ENCODE results near the gene SLC25A21.
A peak's percentile ranks its signal among the peaks of the same experiment; 100 is the strongest.
"Not testable (repeated sequence)": the region's sequence is repeated elsewhere in the genome, so short reads cannot be mapped to it uniquely, and the experiment has no call there.

Gene SLC25A21

DNA sequence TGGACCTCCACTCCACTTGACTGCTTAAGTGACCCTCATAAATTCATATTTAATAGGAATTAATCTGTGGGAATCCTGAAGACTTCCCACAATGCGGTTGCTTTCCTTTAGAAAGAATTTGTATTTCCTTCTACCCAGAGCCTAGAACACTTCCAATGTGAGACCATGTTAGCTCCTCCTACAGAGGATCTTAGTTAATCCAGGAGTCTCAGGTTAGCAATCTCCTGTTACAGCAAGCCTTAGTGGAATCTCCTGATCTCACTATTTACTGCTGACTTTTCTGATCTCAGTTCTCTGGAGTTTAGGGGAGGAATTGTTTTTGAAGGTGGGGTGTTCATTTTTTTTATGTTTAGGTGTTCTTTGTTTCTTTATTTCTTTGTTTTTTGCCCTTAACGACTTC is 186.0 kb downstream of the SLC25A21 start:
- DNase-seq (ENCODE audit: low read depth), result no peak

GRCh38 chr14:36981832-36982529 is 190.4 kb downstream of the SLC25A21 start:
- peak; percentile 73 for DNase-seq (ENCODE audit: low read depth)

- not testable (repeated sequence) for DNase-seq (ENCODE audit: low read depth)
Observed at GRCh38 chr14:36980413-36980812, 192.0 kb downstream of the SLC25A21 start.

DNA sequence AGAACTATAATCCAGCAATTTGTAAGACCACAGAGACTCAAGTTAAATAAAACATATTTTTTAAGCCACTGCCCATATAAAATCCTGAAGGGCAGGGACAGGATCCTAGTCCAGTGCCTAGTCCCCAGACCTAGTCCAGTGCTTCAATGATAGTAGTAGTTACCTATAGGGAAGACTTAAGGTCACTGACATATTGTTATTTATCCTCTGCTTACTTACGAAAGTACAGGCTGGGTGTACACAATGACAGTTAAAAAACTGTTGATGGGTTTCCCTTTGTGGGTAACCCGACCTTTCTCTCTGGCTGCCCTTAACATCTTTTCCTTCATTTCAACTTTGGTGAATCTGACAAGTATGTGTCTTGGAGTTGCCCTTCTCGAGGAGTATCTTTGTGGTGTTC is 192.5 kb downstream of the SLC25A21 start:
- no peak for DNase-seq (ENCODE audit: low read depth)

DNA sequence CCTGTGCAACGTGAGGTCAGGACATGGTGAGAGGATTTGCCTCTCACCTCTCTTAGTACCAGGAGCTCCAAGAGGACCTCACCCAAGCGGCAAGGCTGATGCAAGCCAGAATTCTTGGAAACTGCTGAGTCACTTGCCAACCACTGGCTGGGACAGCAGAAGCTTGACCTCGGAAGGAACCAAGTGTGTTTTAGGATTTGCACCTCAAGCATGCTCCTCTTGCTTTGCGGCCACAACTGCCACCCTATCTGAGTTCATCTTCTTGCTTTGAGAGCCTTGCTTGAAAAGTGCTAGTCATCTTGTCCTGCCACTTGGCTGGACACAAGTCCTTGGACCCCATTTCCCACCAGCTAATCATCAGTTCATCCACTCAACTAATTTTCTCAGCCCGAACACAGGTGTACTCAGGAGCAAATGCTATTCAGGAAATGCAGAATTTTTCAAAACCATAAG is 195.8 kb downstream of the SLC25A21 start:
- peak; percentile 56 for DNase-seq (ENCODE audit: low read depth)

GRCh38 chr14:36975834-36976233 is 196.6 kb downstream of the SLC25A21 start:
- DNase-seq (ENCODE audit: low read depth), result no peak

GRCh38 chr14:36974985-36975384 is 197.4 kb downstream of the SLC25A21 start:
- DNase-seq (ENCODE audit: low read depth), result no peak

DNA sequence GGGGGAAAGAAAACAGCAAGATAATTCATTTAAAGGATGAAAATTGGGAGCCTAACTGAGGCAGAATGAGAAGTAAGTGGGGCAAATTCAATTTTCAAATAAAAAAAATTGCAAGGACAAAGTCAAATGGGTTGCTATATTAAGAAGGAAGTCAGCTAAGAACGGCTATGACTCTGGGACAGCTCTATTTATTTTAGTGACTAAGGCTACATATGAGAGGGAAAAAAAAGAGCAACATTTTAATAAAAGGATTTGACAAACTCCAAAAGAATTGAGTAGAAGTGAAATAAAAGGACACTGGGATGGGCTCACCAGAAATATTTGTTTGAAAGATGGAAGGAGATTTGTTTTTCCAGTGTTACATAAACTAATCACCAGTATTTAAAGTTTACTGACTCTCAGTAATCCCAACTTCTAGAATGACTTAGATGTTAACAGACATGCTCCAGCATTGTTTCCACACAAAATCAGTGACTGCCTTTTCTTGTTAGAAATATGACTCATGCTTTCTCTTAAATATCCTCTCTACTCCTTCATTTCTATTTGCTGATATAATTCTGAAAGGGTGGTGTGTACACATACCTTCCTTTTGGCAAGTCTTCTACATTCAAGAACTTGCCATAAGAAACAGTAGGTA is 198.5 kb downstream of the SLC25A21 start:
- DNase-seq (ENCODE audit: low read depth), result peak; percentile 85

DNA sequence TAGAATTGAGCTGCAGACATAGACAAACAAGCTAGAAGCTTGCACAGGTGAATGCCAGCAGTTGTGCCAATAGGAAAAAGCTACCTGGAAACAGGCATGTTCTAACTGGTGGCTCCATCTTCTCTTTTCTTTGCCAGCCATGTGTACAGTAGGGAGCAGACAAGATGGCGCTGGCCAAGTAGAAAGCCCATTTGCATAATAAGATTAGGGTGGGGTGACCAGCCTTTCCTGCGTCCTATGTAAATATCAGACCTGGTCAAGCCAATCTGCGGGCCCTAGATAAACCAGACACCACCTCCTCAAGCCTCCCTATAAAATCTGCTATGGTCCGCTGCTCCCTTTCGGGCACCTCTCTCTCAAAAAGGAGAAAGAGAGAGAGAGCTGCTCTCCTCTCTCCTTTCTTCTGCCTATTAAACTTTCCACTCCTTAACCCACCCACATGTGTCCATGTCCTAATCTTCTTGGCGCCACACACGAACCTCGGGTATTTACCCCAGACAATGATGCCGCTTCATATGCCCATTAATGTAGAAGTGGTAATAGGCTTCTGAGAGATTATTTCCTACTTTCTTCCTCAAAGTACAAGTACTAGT is 201.0 kb downstream of the SLC25A21 start:
- DNase-seq (ENCODE audit: low read depth), result no peak

- peak; percentile 27 for DNase-seq (ENCODE audit: low read depth)
Observed at GRCh38 chr14:36967892-36968555, 204.4 kb downstream of the SLC25A21 start.

- DNase-seq (ENCODE audit: low read depth), result no peak
Observed at GRCh38 chr14:36955967-36956366, 216.4 kb downstream of the SLC25A21 start.

GRCh38 chr14:36955376-36955775 is 217.0 kb downstream of the SLC25A21 start:
- DNase-seq (ENCODE audit: low read depth), result no peak

DNA sequence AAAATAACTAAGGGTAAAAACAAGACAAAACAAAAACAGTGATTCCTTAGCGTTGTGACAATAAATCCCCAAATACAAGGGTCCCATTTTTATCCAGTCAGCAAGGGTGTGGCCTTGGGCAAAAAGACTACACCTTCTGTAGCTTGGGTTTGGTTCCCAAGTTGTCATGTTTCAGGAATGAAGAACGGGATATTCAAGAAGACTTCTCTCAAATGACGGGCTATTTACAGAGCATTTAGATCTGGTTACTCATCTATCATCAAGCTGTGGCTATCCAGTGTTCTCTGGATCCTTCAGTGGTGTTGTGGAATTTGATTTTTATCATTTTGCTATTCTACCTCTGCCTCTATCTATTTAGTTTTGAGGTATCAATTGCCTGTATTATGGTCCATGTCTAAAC is 219.7 kb downstream of the SLC25A21 start:
- DNase-seq (ENCODE audit: low read depth), result peak; percentile 84

- no peak for DNase-seq (ENCODE audit: low read depth)
Observed at GRCh38 chr14:36951380-36951911, 221.0 kb downstream of the SLC25A21 start.

DNA sequence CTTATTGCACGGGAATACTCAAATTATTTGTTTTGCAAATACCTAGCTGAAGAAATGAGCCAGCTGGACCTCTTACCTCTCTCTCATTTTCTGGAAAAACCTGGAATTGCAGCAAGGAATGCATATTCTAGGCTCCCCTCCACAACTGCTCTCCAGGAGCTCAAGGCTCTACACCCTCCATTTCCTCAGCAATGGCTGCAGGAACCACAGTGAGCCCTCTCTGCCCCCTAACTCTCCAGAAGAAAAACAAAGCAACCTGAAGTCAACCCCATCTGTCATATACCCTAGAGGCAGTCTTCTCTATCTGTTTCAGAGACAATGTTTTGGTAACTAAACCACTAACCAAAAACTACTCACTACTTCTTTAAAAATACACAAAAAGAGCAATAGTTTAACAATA is 221.6 kb downstream of the SLC25A21 start:
- no peak for DNase-seq (ENCODE audit: low read depth)

- no peak for DNase-seq (ENCODE audit: low read depth)
Observed at GRCh38 chr14:36949371-36949770, 223.0 kb downstream of the SLC25A21 start.

GRCh38 chr14:36948157-36948859 is 224.1 kb downstream of the SLC25A21 start:
- DNase-seq (ENCODE audit: low read depth), result no peak

DNA sequence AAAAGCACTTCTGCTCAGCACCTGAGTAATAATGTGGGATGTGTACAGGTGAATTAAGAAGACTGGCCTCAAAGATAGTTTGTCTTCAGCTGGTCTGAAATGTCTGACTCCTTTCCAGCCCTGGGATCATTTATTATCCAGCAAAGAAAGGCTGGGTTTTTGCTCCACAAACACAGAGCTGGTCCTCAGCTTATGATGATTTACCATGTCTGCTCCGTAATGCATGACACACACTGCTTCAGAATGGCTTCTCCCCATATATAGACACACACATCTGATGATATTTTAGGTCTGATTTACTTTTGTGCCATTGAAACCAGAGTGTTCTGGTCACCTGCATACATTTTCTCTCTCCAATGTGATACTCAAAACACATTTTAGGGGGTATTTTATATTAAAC is 225.0 kb downstream of the SLC25A21 start:
- no peak for DNase-seq (ENCODE audit: low read depth)

- DNase-seq (ENCODE audit: low read depth), result no peak
Observed at GRCh38 chr14:36946872-36947271, 225.5 kb downstream of the SLC25A21 start.

DNA sequence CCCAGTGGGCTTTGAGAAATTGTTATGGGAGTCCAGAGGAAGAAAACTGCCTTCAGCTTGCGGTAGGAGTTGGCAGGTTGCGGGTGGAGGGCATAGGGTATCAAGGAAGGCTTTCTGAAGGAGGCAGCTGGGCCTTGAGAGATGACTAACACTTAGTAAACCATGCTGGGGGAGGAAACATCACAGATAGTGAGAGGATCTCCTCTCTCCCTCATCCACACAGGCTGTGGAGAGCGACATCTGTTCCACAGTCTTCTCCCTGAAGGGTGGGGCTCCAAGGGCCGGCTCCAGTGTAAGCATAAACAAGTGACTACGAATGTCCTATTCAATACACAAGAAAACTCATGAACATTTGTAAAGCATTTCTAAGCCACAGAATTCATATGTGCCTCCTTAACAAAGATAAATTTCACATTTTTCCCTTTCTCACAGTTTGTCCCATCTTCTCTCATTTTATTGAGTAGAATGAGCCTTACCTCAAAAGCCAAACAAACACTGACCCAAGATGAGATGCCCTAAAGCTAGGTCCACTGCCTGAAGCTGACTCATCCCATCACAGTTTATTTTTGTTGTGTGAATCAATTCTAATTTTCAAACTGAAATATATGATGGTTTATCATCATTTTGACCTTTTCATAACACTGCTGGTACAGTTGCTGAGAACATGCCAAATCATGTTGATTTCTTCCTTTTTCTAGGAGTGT is 227.9 kb downstream of the SLC25A21 start:
- peak; percentile 71 for DNase-seq (ENCODE audit: low read depth)

- peak; percentile 71 for DNase-seq (ENCODE audit: low read depth)
Observed at GRCh38 chr14:36942522-36943245, 229.7 kb downstream of the SLC25A21 start.
